GM23338 (cell line): ENCODE measurements around the gene USP31. TPM values are rescaled to one million over a fixed set of nuclear protein-coding genes. Genes with fewer than 3 reads are reported as not detected.

Experiments used
- ATAC-seq: fragments of 200-7000 bp; cut with Tn5 transposase; 3 replicates; pipeline ENCODE4 v1.9.1; 2020
- DNase-seq: peaks from one replicate; pipeline ENCODE4 v3.0.0-alpha.2; 2015; ENCODE audit warnings: low spot score
- H2AFZ ChIP-seq: fragments of 200-600 bp; sonication (generic); 2 replicates; pipeline ENCODE4 v1.8.0; 2016; ENCODE audit warnings: antibody characterized with exemption, mild to moderate bottlenecking, moderate library complexity
- H3F3A ChIP-seq: fragments of 200-600 bp; sonication (generic); replicated peaks from 2 replicates; pipeline ENCODE4 v1.8.0; 2017; ENCODE audit warnings: antibody characterized with exemption, mixed run types, low read depth
- H3K27ac ChIP-seq: fragments of 200-600 bp; sonication (generic); 2 replicates; pipeline ENCODE4 v1.6.1; 2016; ENCODE audit warnings: low read depth
- H3K27me3 ChIP-seq: fragments of 200-600 bp; sonication (generic); 2 replicates; pipeline ENCODE4 v1.8.0; 2016; ENCODE audit warnings: mild to moderate bottlenecking, mixed run types, moderate library complexity; ENCODE audit not compliant: insufficient read depth
- H3K36me3 ChIP-seq: fragments of 200-600 bp; sonication (generic); 2 replicates; pipeline ENCODE4 v1.8.0; 2016; ENCODE audit warnings: mild to moderate bottlenecking; ENCODE audit not compliant: insufficient read depth
- H3K4me1 ChIP-seq: fragments of 200-600 bp; sonication (generic); 2 replicates; pipeline ENCODE4 v1.8.0; 2016; ENCODE audit warnings: mild to moderate bottlenecking, moderate library complexity; ENCODE audit not compliant: insufficient read depth
- H3K4me2 ChIP-seq: fragments of 200-600 bp; sonication (generic); 2 replicates; pipeline ENCODE4 v1.7.1; 2017; ENCODE audit warnings: mixed run types
- H3K4me3 ChIP-seq: fragments of 200-600 bp; sonication (generic); 2 replicates; pipeline ENCODE4 v1.6.1; 2016; ENCODE audit warnings: mixed run types
- H3K79me2 ChIP-seq: fragments of 200-600 bp; sonication (generic); replicated peaks from 2 replicates; pipeline ENCODE4 v1.8.0; 2017; ENCODE audit warnings: mild to moderate bottlenecking; ENCODE audit not compliant: insufficient read depth
- H3K9me2 ChIP-seq: fragments of 200-600 bp; sonication (generic); 2 replicates; pipeline ENCODE4 v1.8.0; 2017; ENCODE audit not compliant: insufficient read depth
- H4K20me1 ChIP-seq: fragments of 200-600 bp; sonication (generic); replicated peaks from 2 replicates; pipeline ENCODE4 v1.8.0; 2017; ENCODE audit warnings: mild to moderate bottlenecking; ENCODE audit not compliant: insufficient read depth
- H3K27ac Mint-ChIP-seq: 2 replicates; pipeline ENCODE4 v1.8.0; 2020; ENCODE audit warnings: inconsistent platforms, mild to moderate bottlenecking, moderate library complexity, mixed read lengths
- H3K27me3 Mint-ChIP-seq: 3 replicates; pipeline ENCODE4 v1.8.0; 2022; ENCODE audit warnings: low read depth, mild to moderate bottlenecking, moderate library complexity, mixed read lengths, inconsistent platforms; ENCODE audit not compliant: insufficient read depth, poor library complexity
- H3K36me3 Mint-ChIP-seq: 3 replicates; pipeline ENCODE4 v1.8.0; 2021; ENCODE audit warnings: low read depth, mild to moderate bottlenecking, inconsistent platforms, moderate library complexity, mixed read lengths
- H3K4me1 Mint-ChIP-seq: 3 replicates; pipeline ENCODE4 v1.8.0; 2020; ENCODE audit warnings: mild to moderate bottlenecking, inconsistent platforms, mixed read lengths
- H3K4me3 Mint-ChIP-seq: 3 replicates; pipeline ENCODE4 v1.8.0; 2021; ENCODE audit warnings: moderate library complexity, mild to moderate bottlenecking, inconsistent platforms, mixed read lengths
- H3K9me3 Mint-ChIP-seq: 3 replicates; pipeline ENCODE4 v1.8.0; 2020; ENCODE audit warnings: moderate library complexity, mild to moderate bottlenecking, inconsistent platforms, mixed read lengths
- CREB1 ChIP-seq: fragments of 250-450 bp; sonication (Bioruptor Pico); IDR thresholded peaks from 2 replicates; pipeline ENCODE4 v1.5.0; 2020; ENCODE audit warnings: low read depth, mild to moderate bottlenecking, moderate library complexity
- CTCF ChIP-seq, 2 experiments: fragments of 200-600 bp in 1 of 2; sonication (generic) in 1 of 2; conservative IDR thresholded peaks; 2 replicates each; pipeline versions ENCODE4 v1.5.1 to v1.6.1; 2016 to 2017; ENCODE audit warnings: antibody characterized with exemption in 2 of 2, low read depth in 2 of 2, mild to moderate bottlenecking in 2 of 2, moderate library complexity in 1 of 2
- ETS1 ChIP-seq: IDR thresholded peaks from 2 replicates; pipeline ENCODE4 v1.6.1; 2016; ENCODE audit warnings: antibody characterized with exemption
- EZH2 ChIP-seq: fragments of 200-600 bp; sonication (generic); IDR thresholded peaks from one replicate; pipeline ENCODE4 v1.8.0; 2017; ENCODE audit warnings: antibody characterized with exemption, mild to moderate bottlenecking, low read depth; ENCODE audit not compliant: unreplicated experiment
- EZH2phosphoT487 ChIP-seq: fragments of 200-600 bp; sonication (generic); IDR thresholded peaks from one replicate; pipeline ENCODE4 v1.8.1; 2018; ENCODE audit warnings: antibody characterized with exemption; ENCODE audit not compliant: unreplicated experiment
- JUNB ChIP-seq: IDR thresholded peaks from one replicate; pipeline ENCODE4 v1.6.1; 2016; ENCODE audit warnings: antibody characterized with exemption; ENCODE audit not compliant: unreplicated experiment
- NANOG ChIP-seq: IDR thresholded peaks from 2 replicates; pipeline ENCODE4 v1.6.1; 2016; ENCODE audit warnings: antibody characterized with exemption, borderline replicate concordance
- POLR2AphosphoS5 ChIP-seq: IDR thresholded peaks from 2 replicates; pipeline ENCODE4 v1.6.1; 2016; ENCODE audit warnings: antibody characterized with exemption, low read depth
- REST ChIP-seq: IDR thresholded peaks from one replicate; pipeline ENCODE4 v1.6.1; 2018; ENCODE audit warnings: antibody characterized with exemption; ENCODE audit not compliant: unreplicated experiment
- STAT1 ChIP-seq: IDR thresholded peaks from one replicate; pipeline ENCODE4 v1.6.1; 2016; ENCODE audit warnings: antibody characterized with exemption; ENCODE audit not compliant: unreplicated experiment
- ZNF114 ChIP-seq: fragments of 250-450 bp; sonication (Bioruptor Pico); IDR thresholded peaks from 2 replicates; pipeline ENCODE4 v1.5.0; 2020; ENCODE audit warnings: mild to moderate bottlenecking, moderate library complexity
- ZNF331 ChIP-seq: fragments of 250-450 bp; sonication (Bioruptor Pico); IDR thresholded peaks from 2 replicates; pipeline ENCODE4 v1.5.0; 2020; ENCODE audit warnings: low read depth, mild to moderate bottlenecking, moderate library complexity
- ZNF462 ChIP-seq: fragments of 250-450 bp; sonication (Bioruptor Pico); IDR thresholded peaks from 2 replicates; pipeline ENCODE4 v1.5.0; 2020; ENCODE audit warnings: mild to moderate bottlenecking, moderate library complexity
- polyA plus RNA-seq: library from polyadenylated mRNA; unstranded; fragments of >200 nt; fragmentation: Nextera tagmentation; extraction: Ambion mirVana; gene quantifications from 2 replicates; pipeline ENCODE4 v1.2.1, GENCODE V29; 2016
- total RNA-seq: library from RNA; depleted of rRNA; stranded (reverse); fragments of >200 nt; shearing (Covaris generic); gene quantifications from 2 replicates; pipeline ENCODE4 v1.2.3, GENCODE V29; 2014

The USP31 gene
- total and polyA plus RNA-seq, 2 experiments from 2014 or later, result 4.3 to 17.9 TPM

GRCh38 chr16:23080747-23081146, 68.5 kb downstream of the USP31 start:
- TF ChIP-seq ZNF114 (CRISPR knock-in tag) (no peak), ZNF331 (CRISPR knock-in tag) (no peak), NANOG (no peak), POLR2AphosphoS5 (no peak), STAT1 (no peak), CREB1 (CRISPR knock-in tag) (no peak), ETS1 (no peak), CTCF (conservative IDR thresholded peaks at IDR 0.05; ENCODE audit: low read depth in 2 of 2) (no peak), EZH2 (no peak), REST (no peak), EZH2phosphoT487 (no peak), JUNB (no peak), ZNF462 (CRISPR knock-in tag) (no peak)
- no peaks in the 10 kb centered on the region for H3K79me2 ChIP-seq
- no peaks in the 10 kb centered on the region for H3K9me2 ChIP-seq
- no peak overlapping the region for H3K27ac ChIP-seq
- Mint-ChIP-seq H3K9me3 (no peaks in the 10 kb centered on the region), H3K4me1 (peaks cover 17% of the 10 kb centered on the region), H3K27me3 (no peaks in the 10 kb centered on the region), H3K27ac (no peak overlapping the region), H3K36me3 (peaks cover 38% of the 10 kb centered on the region), H3K4me3 (no peak overlapping the region)
- H3F3A ChIP-seq, result no peaks in the 10 kb centered on the region
- no peaks in the 10 kb centered on the region; the same call in 1 of the 2 replicates for H4K20me1 ChIP-seq
- no peak for DNase-seq
- H2AFZ ChIP-seq, result no peak overlapping the region
- H3K4me2 ChIP-seq, result no peak overlapping the region
- ATAC-seq, result no peak
- peaks cover 3% of the 10 kb centered on the region; the same call in 1 of the 2 replicates for H3K36me3 ChIP-seq
- H3K4me1 ChIP-seq, result peaks cover 15% of the 10 kb centered on the region; the same call in 1 of the 2 replicates
- H3K4me3 ChIP-seq, result no peak overlapping the region
- H3K27me3 ChIP-seq, result no peaks in the 10 kb centered on the region
